ENCODE data around the gene SRGAP2C.
A peak's percentile ranks its signal among the peaks of the same experiment; 100 is the strongest.
"Not testable (repeated sequence)": the region's sequence is repeated elsewhere in the genome, so short reads cannot be mapped to it uniquely, and the experiment has no call there.

Gene SRGAP2C

DNA sequence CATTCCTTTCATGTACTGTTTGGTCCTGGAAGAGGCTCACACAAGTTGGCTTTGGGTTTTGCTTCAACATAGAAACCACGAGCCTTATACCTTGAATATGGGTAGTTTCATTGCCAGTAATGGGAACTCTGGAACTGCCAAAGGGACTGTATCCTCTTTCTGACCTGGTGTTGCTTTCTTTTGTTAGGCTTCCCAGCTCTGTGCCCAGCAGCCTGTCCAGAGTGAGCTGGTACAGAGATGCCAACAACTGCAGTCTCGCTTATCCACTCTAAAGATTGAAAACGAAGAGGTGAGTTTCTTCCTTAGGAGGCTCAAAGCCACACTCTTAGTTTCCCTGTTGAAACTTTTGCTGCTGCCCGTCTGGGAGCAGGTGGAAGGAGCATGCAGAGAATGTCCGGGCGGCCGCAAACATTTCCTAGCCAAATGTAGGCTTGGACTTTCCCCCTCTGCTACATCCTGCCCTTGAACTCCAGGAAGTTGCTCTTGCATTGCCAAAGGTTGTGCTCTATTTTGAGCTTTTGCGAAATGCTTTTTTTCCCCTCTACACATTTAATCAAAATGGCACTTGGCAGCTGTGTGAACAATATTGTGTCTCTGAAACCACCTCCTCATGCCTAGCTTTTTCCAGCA, 201.7 kb downstream of the SRGAP2C start:
- DNase-seq, result not testable (repeated sequence)

DNA sequence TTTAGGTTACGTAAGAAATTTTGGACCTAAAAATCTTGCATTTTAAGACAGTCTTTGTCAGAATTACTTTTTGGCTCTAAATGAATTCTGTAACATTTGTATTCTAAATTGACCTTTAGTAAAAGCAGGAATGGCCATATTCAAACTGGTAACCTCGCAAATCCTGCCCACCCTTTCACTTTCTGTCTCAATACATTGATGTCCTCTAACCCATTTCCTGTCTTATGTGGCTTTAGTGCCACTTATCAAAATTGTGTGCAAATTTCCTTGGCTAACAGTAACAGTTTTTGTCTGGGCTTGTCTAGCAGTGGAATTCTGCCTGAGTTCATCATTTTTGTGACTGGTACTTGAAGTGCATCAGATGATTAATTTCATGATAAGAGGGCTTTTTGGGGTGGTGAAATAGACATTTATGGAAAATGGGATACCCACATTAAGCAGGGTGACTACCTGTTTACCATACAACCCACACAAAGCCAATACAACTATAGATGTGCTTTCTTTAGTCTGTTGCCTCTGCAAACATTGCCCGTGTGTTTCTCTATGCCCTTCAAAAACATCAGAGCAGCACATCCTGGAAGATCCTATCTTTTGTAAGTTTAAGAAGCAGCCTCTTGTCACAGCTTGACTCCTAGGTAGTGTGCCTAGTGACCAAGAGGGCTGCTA, 205.3 kb downstream of the SRGAP2C start:
- DNase-seq, result not testable (repeated sequence)

DNA sequence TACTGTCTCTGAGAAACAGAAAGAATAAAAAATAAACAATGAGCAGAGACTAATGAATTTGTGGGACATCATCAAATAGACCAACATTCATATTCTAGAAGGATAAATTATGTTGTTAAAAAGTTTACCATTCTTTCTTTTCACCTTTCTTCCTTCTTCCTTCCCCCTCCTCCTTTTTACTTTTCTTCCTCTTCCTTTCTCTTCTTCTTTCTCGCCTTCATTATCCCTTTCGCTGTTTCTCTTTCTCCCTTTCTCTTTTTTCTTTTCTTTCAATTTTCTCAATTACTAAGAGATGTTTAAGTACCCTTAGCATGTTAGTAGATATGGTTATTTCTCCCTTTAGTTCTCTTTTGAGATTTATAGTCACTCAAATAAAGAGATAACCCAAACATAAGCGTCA, 207.4 kb downstream of the SRGAP2C start:
- DNase-seq, result not testable (repeated sequence)

DNA sequence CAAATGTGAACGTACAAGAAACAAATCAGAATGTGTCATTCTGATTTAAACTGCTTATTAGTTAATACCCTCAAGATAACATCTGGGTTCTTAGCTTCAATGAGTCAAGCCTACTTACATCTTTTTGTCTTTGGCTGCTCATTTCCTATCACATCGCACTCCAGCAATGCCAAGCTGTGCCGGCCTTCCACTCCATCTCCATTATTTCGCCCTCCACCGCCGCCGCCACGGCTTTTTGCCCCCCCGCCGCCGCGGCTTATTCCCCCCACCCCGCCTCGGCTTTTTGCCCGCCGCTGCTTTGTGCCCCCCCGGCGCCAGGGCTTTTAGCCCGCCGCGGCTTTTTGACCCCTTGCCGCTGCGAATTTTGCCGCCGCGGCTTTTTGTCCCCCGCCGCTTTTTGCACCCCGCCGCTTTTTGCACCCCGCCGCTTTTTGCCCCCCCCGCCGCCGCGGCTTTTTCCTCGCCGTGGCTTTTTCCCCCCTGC, 211.0 kb downstream of the SRGAP2C start:
- DNase-seq, result peak; percentile 20

DNA sequence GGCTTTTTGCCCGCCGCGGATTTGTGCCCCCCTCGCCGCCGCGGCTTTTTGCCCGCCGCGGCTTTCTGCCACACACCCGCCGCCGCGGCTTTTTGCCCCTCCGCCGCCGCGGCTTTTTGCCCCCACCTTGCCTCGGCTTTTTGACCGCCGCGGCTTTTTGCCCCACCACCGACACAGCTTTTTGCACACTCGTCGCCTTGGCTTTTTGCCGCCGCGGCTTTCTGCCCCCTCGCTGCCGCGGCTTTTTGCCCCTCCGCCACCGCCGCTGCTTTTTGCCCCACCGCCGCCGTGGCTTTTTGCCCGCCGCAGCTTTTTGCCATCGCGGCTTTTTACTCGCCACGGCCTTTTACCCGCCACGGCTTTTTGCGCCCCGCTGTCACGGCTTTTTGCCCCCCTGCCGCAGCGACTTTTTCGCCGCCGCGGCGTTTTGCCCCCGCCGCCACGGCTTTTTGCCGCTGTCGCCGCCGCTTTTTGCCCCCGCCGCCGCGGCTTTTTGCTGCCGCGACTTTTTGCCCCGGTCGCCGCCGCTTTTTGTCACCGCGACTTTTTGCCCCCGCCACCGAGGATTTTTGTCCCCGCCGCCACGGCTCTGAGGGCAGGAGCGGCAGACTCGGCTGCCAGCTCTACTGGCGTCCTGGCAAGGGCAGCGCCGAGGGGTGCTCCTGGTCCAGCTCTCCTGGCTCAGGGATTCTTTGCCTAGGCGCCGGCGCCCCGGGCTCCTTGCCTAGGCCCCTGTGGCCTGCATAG, 211.7 kb downstream of the SRGAP2C start:
- DNase-seq, result not testable (repeated sequence)

DNA sequence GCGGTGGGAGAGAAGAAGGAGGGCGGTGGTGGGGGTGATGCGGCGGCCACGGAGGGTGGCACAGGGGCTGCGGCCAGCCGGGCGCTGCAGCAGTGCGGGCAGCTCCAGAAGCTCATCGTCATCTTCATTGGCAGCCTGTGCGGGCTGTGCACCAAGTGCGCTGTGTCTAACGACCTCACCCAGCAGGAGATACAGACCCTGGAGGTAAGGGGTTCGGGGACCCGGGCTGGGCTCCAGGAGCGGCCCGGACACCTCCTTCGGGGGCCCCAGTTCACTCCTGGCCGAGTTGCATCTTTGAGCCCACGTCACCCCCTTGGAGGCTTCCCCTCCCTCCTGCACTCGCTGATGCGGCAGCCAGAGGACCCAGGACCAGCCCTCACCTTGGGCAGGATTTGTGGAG, 212.3 kb downstream of the SRGAP2C start:
- not testable (repeated sequence) for DNase-seq

DNA sequence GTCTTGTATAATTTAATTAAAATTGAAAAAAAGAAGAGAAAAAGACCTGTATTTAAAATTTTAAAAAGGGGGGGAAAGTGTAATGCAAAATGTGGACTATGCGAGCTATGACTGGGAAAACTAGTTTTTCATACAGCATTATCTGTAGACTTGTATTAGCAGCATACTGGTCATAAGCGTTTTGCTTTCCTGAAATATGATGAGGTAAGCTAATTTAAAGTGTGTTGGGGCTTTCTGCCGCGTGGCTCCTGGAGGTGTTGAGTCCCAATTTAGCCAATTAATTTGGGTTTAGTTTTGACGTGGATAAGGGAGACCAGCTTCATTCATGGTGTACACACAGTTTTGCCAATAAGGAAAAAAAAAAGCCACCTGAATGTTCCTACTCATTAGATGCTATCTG, 214.4 kb downstream of the SRGAP2C start:
- not testable (repeated sequence) for DNase-seq

DNA sequence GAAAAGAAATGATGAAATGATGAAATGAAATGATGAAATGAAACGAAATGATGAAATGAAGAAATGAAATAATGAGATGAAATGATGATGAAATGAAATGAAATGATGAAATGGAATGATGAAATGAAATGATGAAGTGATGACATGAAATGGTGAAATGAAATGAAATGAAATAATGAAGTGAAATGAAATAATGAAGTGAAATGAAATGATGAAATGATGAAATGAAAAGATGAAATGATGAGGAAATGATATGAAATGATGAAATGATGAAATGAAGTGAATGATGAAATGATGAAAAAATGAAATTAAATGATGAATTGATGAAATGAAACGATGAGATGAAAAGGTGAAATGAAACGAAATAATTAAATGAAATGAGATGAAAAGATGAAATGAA, 215.3 kb downstream of the SRGAP2C start:
- DNase-seq, result not testable (repeated sequence)

DNA sequence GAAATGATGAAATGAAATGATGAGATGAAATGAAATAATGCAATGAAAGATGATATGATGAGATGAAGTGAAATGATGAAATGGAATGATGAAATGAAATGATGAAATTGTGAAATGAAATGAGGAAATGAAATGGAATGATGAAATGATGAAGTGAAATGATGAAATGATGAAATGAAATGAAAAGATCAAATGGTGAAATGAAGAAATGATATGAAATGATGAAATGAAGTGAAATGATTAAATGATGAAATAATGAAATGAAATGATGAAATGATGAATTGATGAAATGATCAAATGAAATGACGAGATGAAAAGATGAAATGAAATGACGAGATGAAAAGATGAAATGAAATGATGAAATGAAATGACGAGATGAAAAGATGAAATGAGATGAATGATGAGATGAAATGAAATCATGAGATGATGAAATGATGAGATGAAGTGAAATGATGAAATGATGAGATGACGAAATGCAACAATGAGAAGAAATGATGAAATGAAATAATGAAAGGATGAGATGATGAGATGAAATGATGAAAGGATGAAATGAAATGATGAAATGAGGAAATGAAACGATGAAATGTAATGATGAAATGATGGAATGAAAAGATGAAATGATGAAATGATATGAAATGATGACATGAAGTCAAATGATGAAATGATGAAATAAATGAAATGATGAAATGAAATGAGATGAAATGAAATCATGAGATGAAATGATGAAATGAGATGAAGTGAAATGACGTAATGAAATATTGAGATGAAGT, 216.0 kb downstream of the SRGAP2C start:
- DNase-seq, result not testable (repeated sequence)

DNA sequence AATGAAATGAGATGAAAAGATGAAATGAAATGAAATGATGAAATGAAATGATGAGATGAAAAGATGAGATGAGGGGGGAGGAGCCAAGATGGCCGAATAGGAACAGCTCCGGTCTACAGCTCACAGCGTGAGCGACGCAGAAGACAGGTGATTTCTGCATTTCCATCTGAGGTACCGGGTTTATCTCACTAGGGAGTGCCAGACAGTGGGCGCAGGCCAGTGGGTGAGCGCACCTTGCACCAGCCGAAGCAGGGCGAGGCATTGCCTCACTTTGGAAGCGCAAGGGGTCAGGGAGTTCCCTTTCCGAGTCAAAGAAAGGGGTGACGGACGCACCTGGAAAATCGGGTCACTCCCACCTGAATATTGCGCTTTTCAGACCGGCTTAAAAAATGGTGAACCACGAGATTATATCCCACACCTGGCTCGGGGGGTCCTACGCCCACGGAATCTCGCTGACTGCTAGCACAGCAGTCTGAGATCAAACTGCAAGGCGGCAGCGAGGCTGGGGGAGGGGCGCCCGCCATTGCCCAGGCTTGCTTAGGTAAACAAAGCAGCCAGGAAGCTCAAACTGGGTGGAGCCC, 216.7 kb downstream of the SRGAP2C start:
- not testable (repeated sequence) for DNase-seq

DNA sequence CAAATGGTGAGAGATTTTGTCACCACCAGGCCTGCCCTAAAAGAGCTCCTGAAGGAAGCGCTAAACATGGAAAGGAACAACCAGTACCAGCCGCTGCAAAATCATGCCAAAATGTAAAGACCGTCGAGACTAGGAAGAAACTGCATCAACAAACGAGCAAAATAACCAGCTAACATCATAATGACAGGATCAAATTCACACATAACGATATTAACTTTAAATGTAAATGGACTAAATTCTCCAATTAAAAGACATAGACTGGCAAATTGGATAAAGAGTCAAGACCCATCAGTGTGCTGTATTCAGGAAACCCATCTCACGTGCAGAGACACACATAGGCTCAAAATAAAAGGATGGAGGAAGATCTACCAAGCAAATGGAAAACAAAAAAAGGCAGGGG, 218.5 kb downstream of the SRGAP2C start:
- DNase-seq, result not testable (repeated sequence)

DNA sequence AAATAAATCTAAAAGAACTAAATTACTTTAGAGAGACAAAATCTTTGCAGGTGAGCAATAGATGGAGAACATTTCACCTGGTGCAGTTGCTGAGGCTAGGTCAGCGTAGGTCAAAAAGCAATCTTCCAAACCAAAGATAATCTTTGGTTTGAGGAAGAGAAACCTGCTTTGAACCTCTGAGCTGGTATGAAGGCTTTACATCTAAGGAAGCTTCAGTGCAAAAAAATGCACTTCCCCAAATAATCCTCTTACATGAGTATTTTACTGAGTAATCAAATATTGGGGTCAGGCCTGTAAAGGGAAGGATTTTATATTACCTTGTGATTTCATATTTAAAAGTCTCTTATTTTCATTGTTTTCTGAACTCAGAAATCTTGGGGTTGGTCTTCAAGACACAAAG, 223.6 kb downstream of the SRGAP2C start:
- no peak for DNase-seq

DNA sequence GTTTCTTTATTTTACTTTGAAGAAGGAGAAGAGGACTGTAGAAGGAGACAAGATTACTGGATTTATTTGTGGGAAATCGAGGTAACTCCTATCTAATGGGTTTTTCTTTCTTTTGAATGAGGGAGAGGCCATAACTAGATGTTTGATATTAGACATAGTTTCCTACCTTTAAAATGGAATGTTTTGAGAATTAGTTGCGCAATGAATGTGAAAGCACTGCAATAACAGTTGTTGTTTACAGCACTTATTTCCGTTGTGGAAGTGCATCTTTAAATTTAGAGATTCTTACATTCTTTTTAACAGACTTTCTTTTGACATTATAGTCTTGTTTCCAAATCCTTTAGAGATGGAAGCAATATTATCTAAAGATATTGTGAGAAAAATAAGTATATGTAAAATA, 229.0 kb downstream of the SRGAP2C start:
- DNase-seq, result no peak

DNA sequence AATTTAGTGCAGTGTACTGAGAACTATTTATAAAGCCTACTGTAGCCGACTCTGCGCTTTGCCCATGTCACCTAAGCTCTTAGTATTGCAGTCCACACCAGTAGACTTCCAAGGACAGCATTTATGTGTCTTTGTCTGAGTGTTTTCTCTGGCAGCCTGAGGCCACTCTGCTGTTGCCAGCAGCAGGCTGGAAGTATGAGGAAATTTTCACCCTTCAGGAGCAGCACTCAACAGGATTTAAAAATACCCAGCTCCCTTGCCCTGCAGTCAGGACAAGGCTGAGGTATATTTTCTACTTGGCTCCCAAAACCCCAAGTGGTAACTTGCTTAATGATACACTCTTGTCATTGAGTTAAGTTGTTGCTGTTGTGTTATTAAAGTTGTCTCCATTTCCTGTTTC, 230.1 kb downstream of the SRGAP2C start:
- DNase-seq, result no peak

DNA sequence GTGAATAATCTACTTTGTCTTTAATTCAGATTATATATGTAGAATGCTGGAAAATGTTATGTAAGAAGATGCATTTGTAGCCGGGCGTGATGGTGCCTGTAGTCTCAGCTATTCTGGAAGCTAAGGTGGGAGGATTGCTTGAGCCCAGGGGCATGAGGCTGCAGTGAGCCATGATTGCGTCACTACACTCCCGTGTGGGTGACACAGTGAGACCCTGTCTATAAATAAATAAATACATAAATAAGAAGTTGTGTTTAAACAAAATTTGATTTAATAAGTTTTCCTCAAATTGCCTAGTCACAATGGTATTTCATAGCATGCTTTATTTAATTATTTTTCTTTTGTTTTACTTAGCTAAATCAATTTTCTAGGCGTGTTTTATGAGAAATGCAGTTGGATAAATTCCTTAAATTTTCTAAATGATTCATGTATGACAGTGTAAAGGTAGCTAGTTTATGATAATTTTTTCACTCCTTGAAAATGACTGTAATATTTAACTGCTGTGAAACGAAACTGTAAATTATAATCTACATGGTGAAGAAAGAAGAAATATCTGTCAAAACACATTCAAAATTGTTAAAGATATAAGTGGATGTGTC, 232.6 kb downstream of the SRGAP2C start:
- no peak for DNase-seq

DNA sequence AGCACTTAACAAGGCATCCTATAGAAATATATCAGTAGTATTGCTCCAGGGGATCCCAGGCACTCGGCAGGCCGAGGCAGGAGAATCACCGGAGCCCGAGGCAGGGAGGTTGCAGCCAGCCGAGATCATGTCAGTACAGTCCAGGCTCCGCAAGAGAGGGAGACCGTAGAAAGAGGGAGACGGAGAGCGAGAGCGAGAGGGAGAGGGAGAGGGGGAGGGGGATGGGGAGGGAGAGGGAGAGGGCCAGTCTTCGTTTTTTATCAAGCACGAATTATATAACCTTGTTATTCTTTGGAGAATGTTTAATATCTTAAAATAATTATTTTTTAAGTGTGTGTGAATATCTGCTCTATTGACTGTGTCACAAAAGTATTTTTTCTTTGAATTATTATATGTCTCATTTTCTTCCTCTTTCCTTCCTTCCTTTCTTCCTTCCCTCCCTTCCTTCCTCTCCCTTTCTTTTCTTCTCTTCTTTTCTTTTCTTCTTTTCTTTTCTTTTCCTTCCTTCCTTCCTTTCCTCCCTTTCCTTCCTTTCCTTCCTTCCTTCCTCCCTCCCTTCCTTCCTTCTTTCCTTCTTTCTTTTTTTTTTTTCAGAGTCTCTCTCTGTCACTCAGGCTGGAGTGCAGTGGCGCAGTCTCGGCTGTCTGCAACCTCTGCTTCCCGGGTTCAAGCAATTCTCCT, 233.7 kb downstream of the SRGAP2C start:
- DNase-seq, result no peak

DNA sequence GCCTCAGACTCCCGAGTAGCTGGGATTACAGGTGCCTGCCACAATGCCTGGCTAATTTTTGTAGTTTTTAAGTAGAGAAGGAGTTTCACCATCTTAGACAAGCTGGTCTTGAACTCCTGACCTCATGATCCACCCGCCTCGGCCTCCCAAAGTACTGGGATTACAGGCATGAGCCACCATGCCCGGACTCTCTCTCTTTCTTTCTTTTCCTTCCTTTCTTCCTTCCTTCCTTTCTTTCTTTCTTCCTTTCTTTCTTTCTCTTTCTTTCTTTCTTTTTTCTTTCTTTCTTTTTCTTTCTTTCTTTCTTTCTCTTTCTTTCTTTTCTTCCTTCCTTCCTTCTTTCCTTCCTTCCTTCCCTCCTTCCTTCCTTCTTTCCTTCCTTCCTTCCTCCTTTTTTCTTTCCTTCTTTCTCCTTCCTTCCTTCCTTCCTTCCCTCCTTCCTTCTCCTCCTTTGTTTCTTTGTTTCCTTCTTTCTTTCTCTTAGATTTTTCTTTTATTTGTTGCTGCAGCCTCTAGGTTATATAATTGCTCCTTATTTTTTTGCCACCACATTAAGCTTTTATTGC, 234.4 kb downstream of the SRGAP2C start:
- DNase-seq, result not testable (repeated sequence)

DNA sequence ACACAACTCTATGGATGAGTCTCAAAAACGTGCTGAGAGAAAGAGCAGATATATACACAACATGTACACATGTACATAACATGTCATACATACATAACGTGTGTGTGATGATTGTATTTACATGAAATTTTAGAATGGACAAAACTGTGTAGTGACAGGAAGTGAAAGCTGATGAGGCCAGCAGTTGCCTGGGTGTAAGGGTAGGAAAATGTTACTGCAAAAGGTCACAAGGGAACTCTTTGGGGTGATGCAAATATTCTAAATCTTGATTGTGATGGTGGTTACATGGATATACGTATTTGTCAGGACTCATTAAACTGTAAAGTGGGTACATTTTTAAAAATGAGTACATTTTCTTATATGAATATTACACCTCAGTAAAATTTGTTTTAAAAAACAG, 236.7 kb downstream of the SRGAP2C start:
- DNase-seq, result not testable (repeated sequence)

DNA sequence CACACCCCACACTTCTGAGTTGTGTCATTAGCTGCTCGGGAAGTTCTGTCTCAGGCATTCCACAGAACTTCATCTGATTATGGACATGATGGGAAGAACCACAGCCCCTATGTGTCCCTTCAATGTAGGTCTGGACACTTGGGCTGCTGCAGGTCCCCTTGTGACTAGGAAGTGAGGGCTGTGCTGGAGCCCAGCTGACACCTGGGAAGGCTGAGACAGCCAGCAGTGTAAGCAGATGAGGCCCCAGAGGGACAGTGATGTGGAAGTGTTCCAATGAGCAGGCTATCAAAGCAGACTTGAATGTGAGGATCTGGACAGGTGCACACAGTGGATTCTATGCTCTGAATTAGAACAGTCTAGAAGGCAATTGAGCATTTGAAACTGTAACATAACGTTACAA, 239.2 kb downstream of the SRGAP2C start:
- DNase-seq, result not testable (repeated sequence)

DNA sequence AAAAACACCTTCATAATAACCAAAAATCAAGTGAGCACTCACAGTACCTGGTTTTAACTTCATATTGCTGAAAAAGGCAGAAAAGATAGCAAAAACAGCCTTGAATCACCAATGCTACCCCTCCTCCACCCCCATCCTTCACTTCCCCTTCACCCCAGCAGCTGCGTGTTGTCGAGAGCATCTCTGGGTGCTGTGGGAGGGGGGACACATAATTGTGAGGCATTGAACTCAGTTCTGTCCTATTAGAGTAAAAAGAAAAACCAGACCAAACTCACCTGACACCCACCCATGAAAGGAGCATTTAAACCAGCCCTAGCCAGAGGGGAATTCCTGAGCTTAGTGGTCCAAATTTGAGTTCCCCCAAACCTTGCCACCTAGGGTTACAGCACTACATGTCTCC, 248.7 kb downstream of the SRGAP2C start:
- DNase-seq, result not testable (repeated sequence)

DNA sequence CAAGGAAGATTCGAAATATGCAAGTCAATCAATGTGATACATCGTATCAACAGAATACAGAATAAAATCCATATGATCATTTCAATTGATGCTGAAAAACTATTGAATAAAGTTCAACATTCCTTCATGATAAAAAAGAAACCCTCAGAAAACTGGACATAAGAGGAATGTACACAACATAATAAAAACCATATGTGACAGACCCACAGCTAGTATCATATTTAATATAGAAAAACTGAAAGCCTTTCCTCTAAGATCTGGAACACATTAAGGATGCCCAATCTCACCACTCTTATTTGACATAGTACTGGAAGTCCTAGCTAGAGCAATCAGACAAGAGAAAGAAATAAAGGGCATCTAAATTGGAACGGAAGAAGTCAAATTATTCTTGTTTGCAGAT, 254.1 kb downstream of the SRGAP2C start:
- peak; percentile 37 for DNase-seq
